SU-DHL-6 (cell line): ENCODE data around the gene TANC1.

Experiments used
- CTCF ChIP-seq: fragments of 200-600 bp; sonication (generic); IDR thresholded peaks from one replicate; pipeline ENCODE4 v1.5.1; 2017; ENCODE audit warnings: antibody characterized with exemption, mild to moderate bottlenecking, low read length, moderate library complexity; ENCODE audit not compliant: insufficient read depth, poor library complexity, severe bottlenecking
- EZH2phosphoT487 ChIP-seq: fragments of 200-600 bp; sonication (generic), shearing (Covaris generic); conservative IDR thresholded peaks from 2 replicates; pipeline ENCODE4 v1.6.1; 2018; ENCODE audit warnings: mild to moderate bottlenecking, antibody characterized with exemption, low read length, moderate library complexity, mixed read lengths

GRCh38 chr2:158993721-158994587, 25.5 kb downstream of the TANC1 start:
- no peak for TF ChIP-seq CTCF
- no peak for TF ChIP-seq EZH2phosphoT487
